ENCODE measurements around the gene FAM13A. TPM values are rescaled to one million over a fixed set of nuclear protein-coding genes. Genes with fewer than 3 reads are reported as not detected.

FAM13A gene
- total and polyA plus RNA-seq, 2 of the 8 experiments (the other 6 are each of a cell fraction or from before 2014, with no cell fraction given): 7.1 to 16.5 TPM

DNA sequence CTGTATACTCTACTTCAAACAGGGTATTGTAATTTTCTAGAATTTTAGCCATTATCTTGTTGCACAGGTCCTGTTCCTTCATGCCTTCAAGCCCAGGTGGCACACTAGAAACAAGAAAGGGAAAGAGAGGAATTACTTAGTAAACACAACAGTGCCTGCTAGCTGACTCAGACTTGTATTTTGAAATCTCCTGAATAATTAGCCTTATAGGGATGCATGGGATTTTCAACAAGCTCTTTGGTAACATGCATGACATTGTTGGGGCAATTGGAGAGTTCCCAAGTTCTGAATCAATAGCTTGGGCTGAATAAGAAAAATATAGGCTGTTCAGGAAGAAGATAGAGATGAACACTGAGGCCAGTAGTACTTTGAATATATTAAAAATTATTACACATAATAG is 118.8 kb downstream of the FAM13A start:
- no peak overlapping the region for H3K18ac ChIP-seq (ENCODE audit: extremely low read depth, low read length)
- no peak overlapping the region for H3K27ac ChIP-seq (ENCODE audit: low read depth, low read length)
- FAIRE-seq: peak; percentile 19

More for the DNA sequence above, 118.8 kb downstream of the FAM13A start:
- Histone ChIP-seq H3K4me1 (replicated peaks in 1 of 4; ENCODE audit: control insufficient read depth in 3 of 4, insufficient read depth in 4 of 4, low read length in 3 of 4) (no peaks in the 10 kb centered on the region; a peak in 2 of 7 replicates), H3K23me2 (ENCODE audit: low read depth, low read length) (no peaks in the 10 kb centered on the region), H3K9me3 (ENCODE audit: insufficient read depth in 2 of 2, low read depth in 1 of 2, low read length in 1 of 2) (no peaks in the 10 kb centered on the region), H3K4ac (replicated peaks; ENCODE audit: insufficient read length, low read depth, low read length) (no peak overlapping the region), H3K9ac (replicated peaks in 1 of 4; ENCODE audit: extremely low read depth in 1 of 4, low read depth in 3 of 4, low read length in 3 of 4) (no peak overlapping the region), H3K79me2 (ENCODE audit: control insufficient read depth in 1 of 2, insufficient read depth in 2 of 2, low read length in 2 of 2) (no peaks in the 10 kb centered on the region), H2BK12ac (ENCODE audit: low read depth, low read length) (no peak overlapping the region), H2BK120ac (replicated peaks; ENCODE audit: low read depth, low read length) (no peak overlapping the region), H3K23ac (ENCODE audit: insufficient read length) (no peak overlapping the region), H4K20me1 (replicated peaks in 1 of 2; ENCODE audit: control insufficient read depth in 1 of 2, insufficient read depth in 2 of 2, low read length in 2 of 2) (no peaks in the 10 kb centered on the region), H3K4me2 (ENCODE audit: insufficient read depth in 1 of 2, low read depth in 2 of 2, low read length in 2 of 2) (no peak overlapping the region), H2BK20ac (ENCODE audit: low read length) (no peak overlapping the region), H4K5ac (ENCODE audit: insufficient read length, low read depth, low read length) (no peak overlapping the region), H2BK5ac (ENCODE audit: low read depth, low read length) (no peak overlapping the region), H3K14ac (ENCODE audit: insufficient read length) (no peak overlapping the region), H3K27me3 (replicated peaks in 1 of 4; ENCODE audit: control insufficient read depth in 3 of 4, extremely low read depth in 1 of 4, insufficient read depth in 3 of 4, low read length in 3 of 4) (no peaks in the 10 kb centered on the region), H3K36me3 (ENCODE audit: control insufficient read depth in 2 of 4, insufficient read depth in 4 of 4, low read length in 3 of 4) (peaks cover 0 to 3% (median under 1%) of the 10 kb centered on the region in 4 experiments; a peak in 1 of 8 replicates), H2AFZ (ENCODE audit: low read length) (no peak overlapping the region), H4K8ac (ENCODE audit: extremely low read depth, insufficient read depth, low read length) (no peak overlapping the region), H2AK5ac (ENCODE audit: low read depth, low read length) (no peak overlapping the region), H3K79me1 (ENCODE audit: low read depth, low read length) (no peaks in the 10 kb centered on the region), H3K56ac (replicated peaks; ENCODE audit: insufficient read length, low read depth, low read length) (no peak overlapping the region), H2BK15ac (ENCODE audit: low read length) (no peak overlapping the region), H4K91ac (replicated peaks; ENCODE audit: insufficient read length, low read length) (no peak overlapping the region), H3K4me3 (ENCODE audit: extremely low read depth in 1 of 4, insufficient read depth in 2 of 4, low read depth in 3 of 4, low read length in 4 of 4) (no peak overlapping the region)
- ChIA-PET CTCF (ENCODE audit: partially characterized antibody) (no interaction called here), POLR2A (ENCODE audit: partially characterized antibody) (no interaction called here)
- TF ChIP-seq SAP30 (IDR thresholded peaks at IDR 0.05; ENCODE audit: insufficient read depth, insufficient replicate concordance, low read length) (no peak), SRF (IDR thresholded peaks at IDR 0.05; ENCODE audit: low read depth, low read length) (peak; percentile 29; the same call in 1 of the 2 replicates)
- TF ChIP-seq, protein P1, sequence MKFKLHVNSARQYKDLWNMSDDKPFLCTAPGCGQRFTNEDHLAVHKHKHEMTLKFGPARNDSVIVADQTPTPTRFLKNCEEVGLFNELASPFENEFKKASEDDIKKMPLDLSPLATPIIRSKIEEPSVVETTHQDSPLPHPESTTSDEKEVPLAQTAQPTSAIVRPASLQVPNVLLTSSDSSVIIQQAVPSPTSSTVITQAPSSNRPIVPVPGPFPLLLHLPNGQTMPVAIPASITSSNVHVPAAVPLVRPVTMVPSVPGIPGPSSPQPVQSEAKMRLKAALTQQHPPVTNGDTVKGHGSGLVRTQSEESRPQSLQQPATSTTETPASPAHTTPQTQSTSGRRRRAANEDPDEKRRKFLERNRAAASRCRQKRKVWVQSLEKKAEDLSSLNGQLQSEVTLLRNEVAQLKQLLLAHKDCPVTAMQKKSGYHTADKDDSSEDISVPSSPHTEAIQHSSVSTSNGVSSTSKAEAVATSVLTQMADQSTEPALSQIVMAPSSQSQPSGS (IDR thresholded peaks at IDR 0.05; ENCODE audit: low read length): no peak
- no peak for DNase-seq (ENCODE audit: low read depth in 1 of 2, low spot score in 2 of 2)

Data from H1 (cell line).